ENCODE results near the gene SLC24A4. TPM values are rescaled to one million over a fixed set of nuclear protein-coding genes. Genes with fewer than 3 reads are reported as not detected.

SLC24A4 gene
- total and polyA plus RNA-seq, 2 donors (not counting 3 experiments of a cell fraction or from before 2014, with no cell fraction given), result 0.07 to 0.08 TPM

DNA sequence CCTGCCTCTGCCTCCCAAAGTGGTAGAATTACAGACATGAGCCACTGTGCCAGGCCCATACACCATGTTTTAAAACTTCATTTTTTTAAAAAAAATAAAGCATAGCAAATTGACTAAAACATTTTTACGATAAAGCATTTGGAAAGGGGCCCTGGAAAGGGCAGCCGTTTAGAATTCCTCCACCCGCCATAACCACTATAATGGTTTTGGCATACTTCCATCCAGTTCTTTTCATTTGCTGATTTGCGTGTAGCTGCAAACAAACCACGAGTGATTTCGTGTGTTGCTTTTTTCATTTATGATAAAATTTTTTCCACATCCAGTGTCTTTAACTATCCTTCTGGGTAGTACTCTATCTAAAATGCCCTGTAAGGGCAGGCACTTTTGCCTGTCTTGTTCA is 98.8 kb downstream of the SLC24A4 start:
- Histone ChIP-seq H3K9me1 (replicated peaks; ENCODE audit: control insufficient read depth, extremely low read depth, insufficient read depth, low read length) (no peaks in the 10 kb centered on the region), H3K4me1 (ENCODE audit: control insufficient read depth, extremely low read depth, insufficient read depth, low read length) (no peaks in the 10 kb centered on the region), H3K27me3 (ENCODE audit: control insufficient read depth in 2 of 2, insufficient read depth in 2 of 2, low read length in 2 of 2) (no peaks in the 10 kb centered on the region), H4K20me1 (replicated peaks; ENCODE audit: control insufficient read depth, extremely low read depth, insufficient read depth, low read length) (no peaks in the 10 kb centered on the region), H3K4me2 (ENCODE audit: insufficient read depth, low read length) (no peak overlapping the region), H3K4me3 (replicated peaks in 1 of 3; ENCODE audit: insufficient read depth in 1 of 3, low read depth in 1 of 3, low read length in 3 of 3) (no peak overlapping the region), H3K79me2 (ENCODE audit: control insufficient read depth, insufficient read depth, low read length) (no peaks in the 10 kb centered on the region), H3K36me3 (ENCODE audit: control insufficient read depth in 2 of 2, extremely low read depth in 1 of 2, insufficient read depth in 2 of 2, low read length in 2 of 2) (no peaks in the 10 kb centered on the region), H3K27ac (ENCODE audit: insufficient read depth, low read depth, low read length) (no peak overlapping the region), H2AFZ (ENCODE audit: low read depth, low read length) (no peak overlapping the region), H3K9me3 (replicated peaks; ENCODE audit: control insufficient read depth, insufficient read depth, low read length) (no peaks in the 10 kb centered on the region), H3K9ac (replicated peaks; ENCODE audit: extremely low read depth, insufficient read depth, low read length) (no peak overlapping the region)
- ChIA-PET CTCF (interaction anchor here (1.3 kb wide), 1 partner anchor 27 kb away, joined by 3 read pairs; no protein-coding TSS in a partner anchor), POLR2A (no interaction called here)
- TF ChIP-seq POLR2A (IDR thresholded peaks at IDR 0.05; ENCODE audit: low read depth, low read length), result no peak
- no peak for TF ChIP-seq EZH2 (IDR thresholded peaks at IDR 0.05; ENCODE audit: borderline replicate concordance, low read depth, low read length, severe bottlenecking)
- TF ChIP-seq FOS (IDR thresholded peaks at IDR 0.05; ENCODE audit: borderline replicate concordance, insufficient read depth, low read length), result no peak
- no peak for TF ChIP-seq GATA2 (IDR thresholded peaks at IDR 0.05; ENCODE audit: insufficient read depth, insufficient read length, low read depth, low read length)
- TF ChIP-seq, protein P1, sequence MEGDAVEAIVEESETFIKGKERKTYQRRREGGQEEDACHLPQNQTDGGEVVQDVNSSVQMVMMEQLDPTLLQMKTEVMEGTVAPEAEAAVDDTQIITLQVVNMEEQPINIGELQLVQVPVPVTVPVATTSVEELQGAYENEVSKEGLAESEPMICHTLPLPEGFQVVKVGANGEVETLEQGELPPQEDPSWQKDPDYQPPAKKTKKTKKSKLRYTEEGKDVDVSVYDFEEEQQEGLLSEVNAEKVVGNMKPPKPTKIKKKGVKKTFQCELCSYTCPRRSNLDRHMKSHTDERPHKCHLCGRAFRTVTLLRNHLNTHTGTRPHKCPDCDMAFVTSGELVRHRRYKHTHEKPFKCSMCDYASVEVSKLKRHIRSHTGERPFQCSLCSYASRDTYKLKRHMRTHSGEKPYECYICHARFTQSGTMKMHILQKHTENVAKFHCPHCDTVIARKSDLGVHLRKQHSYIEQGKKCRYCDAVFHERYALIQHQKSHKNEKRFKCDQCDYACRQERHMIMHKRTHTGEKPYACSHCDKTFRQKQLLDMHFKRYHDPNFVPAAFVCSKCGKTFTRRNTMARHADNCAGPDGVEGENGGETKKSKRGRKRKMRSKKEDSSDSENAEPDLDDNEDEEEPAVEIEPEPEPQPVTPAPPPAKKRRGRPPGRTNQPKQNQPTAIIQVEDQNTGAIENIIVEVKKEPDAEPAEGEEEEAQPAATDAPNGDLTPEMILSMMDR (IDR thresholded peaks at IDR 0.05; ENCODE audit: extremely low read depth in 1 of 2, insufficient read depth in 1 of 2, low read depth in 1 of 2, low read length in 2 of 2), result no peak
- TF ChIP-seq MYC (IDR thresholded peaks at IDR 0.05; ENCODE audit: low read depth, low read length), result no peak
- no peak for TF ChIP-seq POLR2AphosphoS5 (IDR thresholded peaks at IDR 0.05; ENCODE audit: insufficient read depth, low read depth, low read length)
- TF ChIP-seq JUN (IDR thresholded peaks at IDR 0.05; ENCODE audit: borderline replicate concordance, insufficient read depth, insufficient read length, low read depth), result no peak
- TF ChIP-seq, protein P2, sequence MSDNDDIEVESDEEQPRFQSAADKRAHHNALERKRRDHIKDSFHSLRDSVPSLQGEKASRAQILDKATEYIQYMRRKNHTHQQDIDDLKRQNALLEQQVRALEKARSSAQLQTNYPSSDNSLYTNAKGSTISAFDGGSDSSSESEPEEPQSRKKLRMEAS (IDR thresholded peaks at IDR 0.05; ENCODE audit: insufficient read depth, insufficient read length), result no peak
- intact Hi-C loops (cut with micrococcal nuclease), result no loop called here
- FAIRE-seq, result no peak
- dilution Hi-C loops (cut with MboI; ENCODE audit: extremely low pct_ligation_motif_present, low sequenced_read_pairs), result no loop called here
- no TSS peak for BruUV-seq (replicated peaks)
- DNase-seq (ENCODE audit: low read depth, low spot score), result no peak

All from endothelial cell of umbilical vein (primary cell).